ENCODE results near the gene TWNK.
"Not testable (repeated sequence)": the region's sequence is repeated elsewhere in the genome, so short reads cannot be mapped to it uniquely, and the experiment has no call there.

Gene TWNK

GRCh38 chr10:101031796-101032636 is 44.7 kb downstream of the TWNK start:
- peak; percentile 74 for DNase-seq

- peak; percentile 64 to 67 for DNase-seq
Measured at GRCh38 chr10:101032637-101033224, 45.4 kb downstream of the TWNK start.

- no peak for DNase-seq
Measured at GRCh38 chr10:101033276-101033675, 45.9 kb downstream of the TWNK start.

GRCh38 chr10:101034404-101034803 is 47.1 kb downstream of the TWNK start:
- not testable (repeated sequence) for DNase-seq

- DNase-seq = no peak
Measured at GRCh38 chr10:101035314-101035713, 48.0 kb downstream of the TWNK start.

- no peak for DNase-seq
Measured at GRCh38 chr10:101035916-101036702, 48.8 kb downstream of the TWNK start.

GRCh38 chr10:101036726-101037125 is 49.4 kb downstream of the TWNK start:
- no peak for DNase-seq

GRCh38 chr10:101038484-101038883 is 51.1 kb downstream of the TWNK start:
- DNase-seq = no peak

GRCh38 chr10:101040061-101040460 is 52.7 kb downstream of the TWNK start:
- no peak for DNase-seq

- DNase-seq = no peak
Measured at GRCh38 chr10:101040851-101041250, 53.5 kb downstream of the TWNK start.

- DNase-seq = peak; percentile 65 to 81
Measured at GRCh38 chr10:101041252-101041761, 54.0 kb downstream of the TWNK start.

- no peak for DNase-seq
Measured at GRCh38 chr10:101042118-101042517, 54.8 kb downstream of the TWNK start.

- DNase-seq = peak; percentile 82 to 83
Measured at GRCh38 chr10:101042667-101043362, 55.5 kb downstream of the TWNK start.

- no peak for DNase-seq
Measured at GRCh38 chr10:101043363-101043707, 56.0 kb downstream of the TWNK start.
